MM.1S (cell line): ENCODE results near the gene HYAL2.

ENCODE experiments used
- DNase-seq: peaks from one replicate; pipeline ENCODE4 v3.0.0-alpha.2; 2015
- H2AFZ ChIP-seq: fragments of 300-600 bp; sonication (generic); 2 replicates; pipeline ENCODE4 v1.6.0; 2016; ENCODE audit warnings: antibody characterized with exemption, low read length
- H3F3A ChIP-seq: fragments of 300-600 bp; sonication (generic); 2 replicates; pipeline ENCODE4 v1.6.1; 2016; ENCODE audit warnings: mild to moderate bottlenecking, antibody characterized with exemption, low read length, moderate library complexity, mixed read lengths; ENCODE audit not compliant: insufficient read depth
- H3K27ac ChIP-seq: fragments of 300-600 bp; sonication (generic); 2 replicates; pipeline ENCODE4 v1.5.1; 2016; ENCODE audit warnings: mild to moderate bottlenecking, low read length
- H3K27me3 ChIP-seq: fragments of 300-600 bp; sonication (generic); replicated peaks from 2 replicates; pipeline ENCODE4 v1.6.0; 2016; ENCODE audit warnings: low read length; ENCODE audit not compliant: insufficient read depth
- H3K36me3 ChIP-seq: fragments of 300-600 bp; sonication (generic); replicated peaks from 2 replicates; pipeline ENCODE4 v1.6.1; 2016; ENCODE audit warnings: mild to moderate bottlenecking, low read length, mixed read lengths; ENCODE audit not compliant: insufficient read depth
- H3K4me1 ChIP-seq: fragments of 300-600 bp; sonication (generic); 2 replicates; pipeline ENCODE4 v1.6.1; 2016; ENCODE audit warnings: low read length, mixed read lengths
- H3K4me2 ChIP-seq: fragments of 300-600 bp; sonication (generic); 2 replicates; pipeline ENCODE4 v1.6.0; 2016; ENCODE audit warnings: low read depth, low read length
- H3K4me3 ChIP-seq: fragments of 300-600 bp; sonication (generic); 2 replicates; pipeline ENCODE4 v1.5.1; 2016; ENCODE audit warnings: low read length, mixed read lengths
- H3K79me2 ChIP-seq: fragments of 300-600 bp; sonication (generic); 2 replicates; pipeline ENCODE4 v1.6.1; 2016; ENCODE audit warnings: mixed run types, low read length, mixed read lengths
- H3K9ac ChIP-seq: fragments of 300-600 bp; sonication (generic); 2 replicates; pipeline ENCODE4 v1.6.1; 2016; ENCODE audit warnings: low read length, mixed read lengths
- H3K9me2 ChIP-seq: fragments of 300-600 bp; sonication (generic); replicated peaks from 2 replicates; pipeline ENCODE4 v1.6.1; 2016; ENCODE audit warnings: mild to moderate bottlenecking, low read length, mixed read lengths; ENCODE audit not compliant: insufficient read depth
- H3K9me3 ChIP-seq: fragments of 300-600 bp; sonication (generic); replicated peaks from 2 replicates; pipeline ENCODE4 v1.6.1; 2016; ENCODE audit warnings: mild to moderate bottlenecking, low read length, mixed read lengths; ENCODE audit not compliant: insufficient read depth
- H4K20me1 ChIP-seq: fragments of 300-600 bp; sonication (generic); 2 replicates; pipeline ENCODE4 v1.6.1; 2016; ENCODE audit warnings: mild to moderate bottlenecking, low read length, moderate library complexity, mixed read lengths; ENCODE audit not compliant: insufficient read depth
- EZH2 ChIP-seq: fragments of 300-600 bp; sonication (generic); optimal IDR thresholded peaks from 2 replicates; pipeline ENCODE3; 2017; ENCODE audit warnings: low read depth, mild to moderate bottlenecking, antibody characterized with exemption, low read length, mixed read lengths
- EZH2phosphoT487 ChIP-seq: fragments of 300-600 bp; sonication (generic); IDR thresholded peaks from 2 replicates; pipeline ENCODE4 v1.6.1; 2018; ENCODE audit warnings: antibody characterized with exemption, low read length
- TF ChIP-seq, protein P1 (sequence below): fragments of 300-600 bp; sonication (generic); IDR thresholded peaks from 2 replicates; pipeline ENCODE4 v1.5.1; 2016; ENCODE audit warnings: antibody characterized with exemption, low read length, mixed read lengths

The HYAL2 gene

DNA sequence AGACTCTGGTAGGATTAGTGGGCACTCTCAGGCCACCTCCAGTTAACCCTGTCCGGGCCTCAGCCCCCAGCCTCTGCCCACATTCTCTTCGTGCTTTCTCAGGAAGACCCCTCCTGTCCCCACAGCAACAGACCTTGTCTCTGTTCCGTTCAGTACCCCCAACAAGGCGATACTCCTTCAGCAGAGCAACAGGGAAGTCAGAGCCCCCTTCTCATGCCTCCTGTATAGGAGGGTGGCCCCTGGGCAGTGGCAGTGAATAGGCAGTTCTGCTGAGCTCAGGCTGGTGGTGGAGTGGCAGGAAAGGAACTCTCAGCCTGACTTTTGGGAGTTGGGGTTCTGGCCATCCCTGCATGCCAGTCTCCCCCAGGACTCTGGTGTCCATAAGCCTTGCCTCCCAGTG lies 53.1 kb downstream of the HYAL2 start:
- TF ChIP-seq, protein P1, sequence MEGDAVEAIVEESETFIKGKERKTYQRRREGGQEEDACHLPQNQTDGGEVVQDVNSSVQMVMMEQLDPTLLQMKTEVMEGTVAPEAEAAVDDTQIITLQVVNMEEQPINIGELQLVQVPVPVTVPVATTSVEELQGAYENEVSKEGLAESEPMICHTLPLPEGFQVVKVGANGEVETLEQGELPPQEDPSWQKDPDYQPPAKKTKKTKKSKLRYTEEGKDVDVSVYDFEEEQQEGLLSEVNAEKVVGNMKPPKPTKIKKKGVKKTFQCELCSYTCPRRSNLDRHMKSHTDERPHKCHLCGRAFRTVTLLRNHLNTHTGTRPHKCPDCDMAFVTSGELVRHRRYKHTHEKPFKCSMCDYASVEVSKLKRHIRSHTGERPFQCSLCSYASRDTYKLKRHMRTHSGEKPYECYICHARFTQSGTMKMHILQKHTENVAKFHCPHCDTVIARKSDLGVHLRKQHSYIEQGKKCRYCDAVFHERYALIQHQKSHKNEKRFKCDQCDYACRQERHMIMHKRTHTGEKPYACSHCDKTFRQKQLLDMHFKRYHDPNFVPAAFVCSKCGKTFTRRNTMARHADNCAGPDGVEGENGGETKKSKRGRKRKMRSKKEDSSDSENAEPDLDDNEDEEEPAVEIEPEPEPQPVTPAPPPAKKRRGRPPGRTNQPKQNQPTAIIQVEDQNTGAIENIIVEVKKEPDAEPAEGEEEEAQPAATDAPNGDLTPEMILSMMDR, result no peak
- TF ChIP-seq EZH2phosphoT487 (no peak), EZH2 (no peak)
- Histone ChIP-seq H3K4me1 (peaks cover 11% of the 10 kb centered on the region; the same call in 1 of the 2 replicates), H3K79me2 (no peaks in the 10 kb centered on the region), H3F3A (no peaks in the 10 kb centered on the region), H3K9ac (no peak overlapping the region), H2AFZ (no peak overlapping the region), H3K4me2 (no peak overlapping the region), H3K27me3 (peaks cover 85% of the 10 kb centered on the region), H3K36me3 (no peaks in the 10 kb centered on the region), H3K9me3 (no peaks in the 10 kb centered on the region), H3K9me2 (no peaks in the 10 kb centered on the region), H3K27ac (no peak overlapping the region), H4K20me1 (no peaks in the 10 kb centered on the region), H3K4me3 (no peak overlapping the region)
- DNase-seq, result no peak

DNA sequence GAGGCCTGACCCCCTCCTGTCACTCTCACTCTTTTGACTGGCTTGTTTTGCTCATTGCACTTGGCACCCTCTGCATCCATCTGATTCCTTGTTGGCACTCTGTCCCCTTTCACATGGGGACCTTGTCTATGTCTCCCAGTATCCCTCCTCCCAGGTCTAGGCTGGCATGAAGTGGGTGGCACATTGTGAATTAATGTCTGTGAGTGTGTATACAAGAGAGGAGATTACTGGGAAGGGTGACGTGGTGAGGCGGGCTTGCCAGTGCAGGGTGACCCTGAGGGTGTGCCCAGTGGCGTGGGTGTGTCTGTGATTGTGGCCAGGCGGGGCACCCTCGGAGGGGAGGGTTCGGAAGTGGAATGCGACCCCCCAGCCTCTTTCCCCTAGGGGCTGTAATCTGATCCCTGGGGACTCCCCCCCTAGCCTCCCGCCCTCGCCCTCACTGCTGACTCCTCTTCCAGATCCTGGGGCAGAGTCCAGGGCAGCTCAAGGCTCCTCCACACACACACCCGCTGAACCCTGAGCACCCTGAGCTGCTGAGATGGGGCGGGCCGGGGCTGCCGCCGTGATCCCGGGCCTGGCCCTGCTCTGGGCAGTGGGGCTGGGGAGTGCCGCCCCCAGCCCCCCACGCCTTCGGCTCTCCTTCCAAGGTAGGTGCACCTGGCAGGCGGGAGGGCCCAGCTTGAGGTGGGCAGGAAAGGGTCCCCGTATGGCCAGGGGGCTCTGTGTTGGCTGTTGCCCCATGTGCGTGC lies 53.7 kb downstream of the HYAL2 start, which contains the start of gene SEMA3B:
Gene SEMA3B, plus strand, starts transcription at position 445 of the 749 bp plus-strand sequence. Its CDS starts 94 bp downstream, at position 539.
- no peak for DNase-seq
- no peak within 1 kb of the TSS for H3K27ac ChIP-seq
- H3K36me3 ChIP-seq, result no peaks in the 10 kb centered on the region
- no peak within 1 kb of the TSS for H3K4me3 ChIP-seq
- H3K27me3 ChIP-seq, result peaks cover 79% of the 10 kb centered on the region
- peaks cover 6% of the 10 kb centered on the region; the same call in 1 of the 2 replicates for H3K4me1 ChIP-seq
- no peaks in the 10 kb centered on the region for H3K9me3 ChIP-seq
- no peaks in the 10 kb centered on the region for H3K79me2 ChIP-seq
- TF ChIP-seq EZH2phosphoT487, result no peak
- TF ChIP-seq, protein P1, result no peak
- no peak for TF ChIP-seq EZH2
- no peaks in the 10 kb centered on the region for H3F3A ChIP-seq
- no peak within 1 kb of the TSS for H2AFZ ChIP-seq
- no peaks in the 10 kb centered on the region for H4K20me1 ChIP-seq
- no peak within 1 kb of the TSS for H3K4me2 ChIP-seq
- H3K9ac ChIP-seq, result no peak within 1 kb of the TSS
- H3K9me2 ChIP-seq, result no peaks in the 10 kb centered on the region

DNA sequence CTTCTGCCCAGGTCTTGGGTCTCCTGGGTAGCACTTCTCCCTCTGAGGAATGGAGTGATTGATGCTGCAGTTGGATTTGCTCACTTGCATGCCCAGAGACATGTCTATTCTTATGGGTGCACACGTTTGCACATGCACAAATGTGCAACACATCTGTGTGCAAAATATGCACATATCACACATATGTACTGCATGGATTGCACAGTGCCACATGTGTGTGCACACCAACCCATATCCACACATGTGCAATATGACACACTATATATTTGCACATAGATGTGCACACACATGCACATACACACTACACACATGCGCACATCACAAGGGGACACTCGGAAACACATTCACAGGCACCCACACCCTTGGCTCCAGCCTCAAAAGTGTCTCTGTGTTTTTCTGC lies 54.3 kb downstream of the HYAL2 start:
- Histone ChIP-seq H3K27ac (no peak overlapping the region), H3F3A (no peaks in the 10 kb centered on the region), H4K20me1 (no peaks in the 10 kb centered on the region), H3K4me3 (no peak overlapping the region), H3K9me3 (no peaks in the 10 kb centered on the region), H3K36me3 (no peaks in the 10 kb centered on the region), H3K9me2 (no peaks in the 10 kb centered on the region), H3K9ac (no peak overlapping the region), H3K4me1 (peaks cover 3% of the 10 kb centered on the region; the same call in 1 of the 2 replicates), H2AFZ (no peak overlapping the region), H3K4me2 (no peak overlapping the region), H3K79me2 (no peaks in the 10 kb centered on the region), H3K27me3 (peaks cover 73% of the 10 kb centered on the region)
- TF ChIP-seq, protein P1, result no peak
- TF ChIP-seq EZH2, result no peak
- TF ChIP-seq EZH2phosphoT487, result no peak
- DNase-seq, result no peak
